PC-3 (cell line): Measurements from ENCODE around the gene NUDT19. TPM values are rescaled to one million over a fixed set of nuclear protein-coding genes. Genes with fewer than 3 reads are reported as not detected.

Source experiments
- ATAC-seq: fragments of 200-7000 bp; cut with Tn5 transposase; 2 replicates; pipeline ENCODE4 v1.9.1; 2020; ENCODE audit warnings: mild to moderate bottlenecking, moderate library complexity
- BruUV-seq: library from RNA; stranded (reverse); fragments of 400-500 nt; replicated peaks from 2 replicates; lab custom pipeline; 2021; lab: Mats Ljungman, UMichigan
- CTCF ChIA-PET: fragments of 300-600 bp; sonication (Branson Sonifier 250); formaldehyde crosslinking; loops from one replicate; lab custom pipeline; 2022; ENCODE audit warnings: antibody characterized with exemption; lab: Charles Lee
- POLR2A ChIA-PET: fragments of 300-600 bp; sonication (Branson Sonifier 250); formaldehyde crosslinking; loops from one replicate; lab custom pipeline; 2022; ENCODE audit warnings: antibody characterized with exemption; ENCODE audit not compliant: unreplicated experiment; lab: Charles Lee
- DNase-seq: peaks from one replicate; pipeline ENCODE4 v3.0.0-alpha.2; 2015
- H2AFZ ChIP-seq: fragments of 300-600 bp; sonication (generic); 2 replicates; pipeline ENCODE4 v1.6.0; 2016; ENCODE audit warnings: antibody characterized with exemption, low read length
- H3F3A ChIP-seq: fragments of 300-600 bp; sonication (generic); one replicate; pipeline ENCODE4 v1.6.0; 2017; ENCODE audit warnings: antibody characterized with exemption, low read length, control low read depth, mild to moderate bottlenecking; ENCODE audit not compliant: unreplicated experiment
- H3K27ac ChIP-seq: fragments of 300-600 bp; sonication (generic); 2 replicates; pipeline ENCODE4 v1.5.1; 2016; ENCODE audit warnings: mild to moderate bottlenecking, low read length
- H3K27me3 ChIP-seq: fragments of 300-600 bp; sonication (generic); 2 replicates; pipeline ENCODE4 v1.6.1; 2016; ENCODE audit warnings: low read length, mixed read lengths
- H3K36me3 ChIP-seq: fragments of 300-600 bp; sonication (generic); 2 replicates; pipeline ENCODE4 v1.6.1; 2016; ENCODE audit warnings: low read depth, mixed run types, low read length, mixed read lengths
- H3K4me1 ChIP-seq: fragments of 300-600 bp; sonication (generic); 2 replicates; pipeline ENCODE4 v1.5.1; 2016; ENCODE audit warnings: low read length; ENCODE audit not compliant: insufficient read depth
- H3K4me2 ChIP-seq: fragments of 300-600 bp; sonication (generic); 2 replicates; pipeline ENCODE4 v1.6.0; 2016; ENCODE audit warnings: low read length
- H3K4me3 ChIP-seq: fragments of 300-600 bp; sonication (generic); 2 replicates; pipeline ENCODE4 v1.5.1; 2016; ENCODE audit warnings: mild to moderate bottlenecking, low read length, mixed read lengths
- H3K79me2 ChIP-seq: fragments of 300-600 bp; sonication (generic); 2 replicates; pipeline ENCODE4 v1.6.1; 2017; ENCODE audit warnings: low read length, mixed read lengths
- H3K9ac ChIP-seq: fragments of 300-600 bp; sonication (generic); 2 replicates; pipeline ENCODE4 v1.6.0; 2016; ENCODE audit warnings: mild to moderate bottlenecking, low read length
- H3K9me2 ChIP-seq: fragments of 300-600 bp; sonication (generic); replicated peaks from 2 replicates; pipeline ENCODE4 v1.6.1; 2016; ENCODE audit warnings: mixed run types, low read length, mixed read lengths
- H3K9me3 ChIP-seq: fragments of 300-600 bp; sonication (generic); 2 replicates; pipeline ENCODE4 v1.6.1; 2016; ENCODE audit warnings: low read length, mixed read lengths
- H4K20me1 ChIP-seq: fragments of 300-600 bp; sonication (generic); 2 replicates; pipeline ENCODE4 v1.6.1; 2016; ENCODE audit warnings: low read length, mixed read lengths
- CTCF ChIP-seq: fragments of 300-600 bp; sonication (generic); conservative IDR thresholded peaks from 2 replicates; pipeline ENCODE4 v1.5.1; 2017; ENCODE audit warnings: antibody characterized with exemption, low read depth, mild to moderate bottlenecking, low read length
- EZH2 ChIP-seq: fragments of 300-600 bp; sonication (generic); IDR thresholded peaks from one replicate; pipeline ENCODE4 v1.6.1; 2017; ENCODE audit warnings: antibody characterized with exemption, mild to moderate bottlenecking, low read length; ENCODE audit not compliant: unreplicated experiment
- EZH2phosphoT487 ChIP-seq: fragments of 300-600 bp; sonication (generic); IDR thresholded peaks from 2 replicates; pipeline ENCODE4 v1.6.1; 2018; ENCODE audit warnings: mild to moderate bottlenecking, antibody characterized with exemption, low read length, borderline replicate concordance
- intact Hi-C: fragments of 100-400 bp; cut with micrococcal nuclease; formaldehyde crosslinking; loops from 2 replicates; pipeline ENCODE4 v1.9.0; 2023
- total RNA-seq: library from RNA; depleted of rRNA; stranded (reverse); fragments of >200 nt; gene quantifications from 2 replicates; pipeline ENCODE4 v1.2.3, GENCODE V29; 2014

Gene NUDT19
- total RNA-seq, 1 experiment from 2014 or later, result 13.3 TPM

GRCh38 chr19:32662186-32662585, 29.4 kb upstream of the NUDT19 start:
- Histone ChIP-seq H3K79me2 (peaks cover 27% of the 10 kb centered on the region), H3K9me2 (no peaks in the 10 kb centered on the region), H3K4me3 (no peak overlapping the region), H3K27me3 (no peaks in the 10 kb centered on the region), H3K36me3 (no peaks in the 10 kb centered on the region), H3F3A (no peaks in the 10 kb centered on the region), H3K9ac (no peak overlapping the region), H3K4me1 (no peaks in the 10 kb centered on the region), H3K27ac (no peak overlapping the region), H3K9me3 (no peaks in the 10 kb centered on the region), H2AFZ (no peak overlapping the region), H4K20me1 (no peaks in the 10 kb centered on the region), H3K4me2 (no peak overlapping the region)
- ATAC-seq (no peak), DNase-seq (no peak)
- intact Hi-C loops, result no loop called here
- BruUV-seq, result no TSS peak
- ChIA-PET CTCF (no interaction called here), POLR2A (no interaction called here)
- TF ChIP-seq EZH2phosphoT487, result no peak
- no peak for TF ChIP-seq CTCF
- TF ChIP-seq EZH2, result no peak

- Histone ChIP-seq H3K4me2 (no peak overlapping the region), H3K4me1 (peaks cover 5% of the 10 kb centered on the region; the same call in 1 of the 2 replicates), H3F3A (no peaks in the 10 kb centered on the region), H3K9me3 (no peaks in the 10 kb centered on the region), H3K36me3 (no peaks in the 10 kb centered on the region), H3K4me3 (no peak overlapping the region), H3K27ac (no peak overlapping the region), H2AFZ (no peak overlapping the region), H3K27me3 (no peaks in the 10 kb centered on the region), H4K20me1 (no peaks in the 10 kb centered on the region), H3K79me2 (peaks cover 57% of the 10 kb centered on the region), H3K9me2 (no peaks in the 10 kb centered on the region), H3K9ac (no peak overlapping the region)
- no peak for ATAC-seq
- no peak for TF ChIP-seq EZH2
- TF ChIP-seq EZH2phosphoT487, result no peak
- no peak for TF ChIP-seq CTCF
- ChIA-PET POLR2A (no interaction called here), CTCF (no interaction called here)
- BruUV-seq, result no TSS peak
- intact Hi-C loops, result no loop called here
- DNase-seq, result no peak
These were observed 25.5 kb upstream of the NUDT19 start for GRCh38 chr19:32666084-32666483.

DNA sequence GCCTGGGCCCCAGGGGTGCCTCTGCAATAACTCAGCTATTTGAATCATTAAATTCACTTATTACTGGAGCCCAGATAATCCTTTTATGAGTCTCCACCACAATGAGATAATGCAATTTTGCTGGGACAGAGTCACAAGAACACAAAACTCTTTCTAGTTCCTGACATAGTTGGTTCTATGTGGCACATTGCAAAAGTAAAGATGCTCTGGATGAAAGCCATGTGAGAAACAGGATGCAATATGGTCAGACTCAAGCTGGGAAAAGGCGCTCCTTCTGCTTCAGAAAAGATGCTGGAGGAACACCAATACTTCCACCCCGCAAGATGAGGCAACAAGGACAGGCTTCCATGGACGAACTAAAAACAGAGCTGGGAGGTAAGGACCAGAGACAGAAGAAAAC, 22.3 kb upstream of the NUDT19 start:
- no peak for DNase-seq
- Histone ChIP-seq H3K4me2 (no peak overlapping the region), H3K79me2 (peaks cover 76% of the 10 kb centered on the region), H3K27me3 (no peaks in the 10 kb centered on the region), H4K20me1 (peaks cover 7% of the 10 kb centered on the region; the same call in 1 of the 2 replicates), H3K27ac (no peak overlapping the region), H3K9me3 (no peaks in the 10 kb centered on the region), H2AFZ (no peak overlapping the region), H3K9me2 (no peaks in the 10 kb centered on the region), H3F3A (no peaks in the 10 kb centered on the region), H3K9ac (no peak overlapping the region), H3K4me1 (peaks cover 12% of the 10 kb centered on the region), H3K36me3 (no peaks in the 10 kb centered on the region), H3K4me3 (no peak overlapping the region)
- ChIA-PET CTCF (no interaction called here), POLR2A (interaction anchor here (0.7 kb wide), 1 partner anchor 375 kb away, joined by 3 read pairs; no protein-coding TSS in a partner anchor)
- intact Hi-C loops, result no loop called here
- BruUV-seq, result no TSS peak
- TF ChIP-seq EZH2phosphoT487 (no peak), CTCF (no peak), EZH2 (no peak)
- no peak for ATAC-seq
